Measurements from ENCODE around the gene NELFCD. TPM values are rescaled to one million over a fixed set of nuclear protein-coding genes. Genes with fewer than 3 reads are reported as not detected.
A peak's percentile ranks its signal among the peaks of the same experiment; 100 is the strongest.

Gene NELFCD
- total RNA-seq, 1 experiment from 2014 or later = 144 TPM

DNA sequence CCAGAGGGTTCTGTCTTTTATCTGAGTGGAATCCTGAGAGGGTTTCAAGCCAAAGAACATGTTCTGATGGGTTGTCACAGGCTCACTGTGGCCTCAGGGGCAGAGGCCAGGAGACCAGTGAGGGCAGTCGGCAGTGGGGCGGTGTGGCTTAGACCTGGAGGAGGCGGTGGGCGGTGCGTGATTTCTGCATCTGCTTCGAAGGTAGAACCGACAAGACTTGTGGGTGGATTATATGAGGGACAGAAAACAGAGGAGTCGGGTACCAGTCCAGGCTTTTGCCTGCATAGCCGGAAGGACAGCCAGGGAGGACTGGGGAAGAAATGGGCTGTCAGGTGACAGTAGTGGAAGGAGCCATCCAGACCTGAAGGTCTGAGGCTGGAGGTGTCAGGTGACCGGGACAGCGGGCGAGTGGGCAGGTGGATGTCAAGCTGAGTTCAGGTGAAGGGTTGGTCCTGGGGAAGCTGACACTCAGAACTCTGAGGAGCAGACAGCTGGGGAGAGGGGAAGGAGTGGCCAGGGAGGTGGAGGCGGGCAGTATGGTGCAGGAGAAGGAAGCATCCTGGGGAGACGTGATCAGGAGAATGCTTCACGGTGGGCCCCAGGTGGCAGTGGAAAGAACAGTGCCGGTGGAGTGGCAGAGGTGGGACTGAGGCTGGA, 22.9 kb downstream of the NELFCD start:
- H3K9me3 ChIP-seq (ENCODE audit: low read length) = no peaks in the 10 kb centered on the region
- ChIA-PET POLR2A (ENCODE audit: unreplicated experiment) (no interaction called here), CTCF (no interaction called here)
- H3K4me3 ChIP-seq (ENCODE audit: low read length) = no peak overlapping the region
- no peak overlapping the region for H3K4me2 ChIP-seq (ENCODE audit: low read length)
- no peaks in the 10 kb centered on the region for H3K27me3 ChIP-seq (ENCODE audit: low read length)
- intact Hi-C loops (cut with micrococcal nuclease) = no loop called here
- H3F3A ChIP-seq (ENCODE audit: low read length, unreplicated experiment) = no peaks in the 10 kb centered on the region
- H3K9me2 ChIP-seq (replicated peaks; ENCODE audit: low read length) = no peaks in the 10 kb centered on the region
- no peak overlapping the region for H2AFZ ChIP-seq (ENCODE audit: low read length)
- H4K20me1 ChIP-seq (ENCODE audit: low read length) = no peaks in the 10 kb centered on the region
- no peaks in the 10 kb centered on the region; the same call in 1 of the 2 replicates for H3K36me3 ChIP-seq (ENCODE audit: low read depth, low read length)
- peaks cover 22% of the 10 kb centered on the region for H3K4me1 ChIP-seq (ENCODE audit: insufficient read depth, low read length)
- H3K9ac ChIP-seq (ENCODE audit: low read length) = no peak overlapping the region
- H3K27ac ChIP-seq (ENCODE audit: low read length) = no peak overlapping the region
- no TSS peak for BruUV-seq (replicated peaks)
- DNase-seq (no peak), ATAC-seq (no peak)
- no peak for TF ChIP-seq EZH2 (IDR thresholded peaks at IDR 0.05; ENCODE audit: low read length, unreplicated experiment)
- peaks cover 30% of the 10 kb centered on the region for H3K79me2 ChIP-seq (ENCODE audit: low read length)

DNA sequence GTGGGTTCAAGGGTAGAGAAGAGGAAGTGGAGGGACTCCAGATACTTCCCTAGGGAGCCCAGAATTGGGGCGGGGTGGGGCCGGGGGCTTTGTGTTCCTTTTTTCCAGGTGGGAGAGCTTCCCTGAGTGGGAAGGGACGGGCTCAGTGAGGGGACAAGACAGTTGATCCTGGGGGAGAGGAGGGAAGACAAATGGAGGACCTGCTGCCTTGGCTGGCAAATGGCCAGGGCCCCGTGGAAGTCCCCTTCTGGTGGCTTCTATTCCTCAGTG, 23.4 kb downstream of the NELFCD start:
- H3F3A ChIP-seq (ENCODE audit: low read length, unreplicated experiment) = no peaks in the 10 kb centered on the region
- no peaks in the 10 kb centered on the region for H3K9me3 ChIP-seq (ENCODE audit: low read length)
- no peaks in the 10 kb centered on the region for H3K9me2 ChIP-seq (replicated peaks; ENCODE audit: low read length)
- peaks cover 22% of the 10 kb centered on the region for H3K4me1 ChIP-seq (ENCODE audit: insufficient read depth, low read length)
- DNase-seq (no peak), ATAC-seq (no peak)
- no TSS peak for BruUV-seq (replicated peaks)
- H3K79me2 ChIP-seq (ENCODE audit: low read length) = peaks cover 30% of the 10 kb centered on the region
- ChIA-PET POLR2A (ENCODE audit: unreplicated experiment) (no interaction called here), CTCF (no interaction called here)
- H3K4me3 ChIP-seq (ENCODE audit: low read length) = no peak overlapping the region
- intact Hi-C loops (cut with micrococcal nuclease) = no loop called here
- no peak overlapping the region for H3K27ac ChIP-seq (ENCODE audit: low read length)
- H4K20me1 ChIP-seq (ENCODE audit: low read length) = no peaks in the 10 kb centered on the region
- H3K9ac ChIP-seq (ENCODE audit: low read length) = no peak overlapping the region
- TF ChIP-seq EZH2phosphoT487 (IDR thresholded peaks at IDR 0.05; ENCODE audit: borderline replicate concordance, low read length) = no peak
- TF ChIP-seq, protein P1, sequence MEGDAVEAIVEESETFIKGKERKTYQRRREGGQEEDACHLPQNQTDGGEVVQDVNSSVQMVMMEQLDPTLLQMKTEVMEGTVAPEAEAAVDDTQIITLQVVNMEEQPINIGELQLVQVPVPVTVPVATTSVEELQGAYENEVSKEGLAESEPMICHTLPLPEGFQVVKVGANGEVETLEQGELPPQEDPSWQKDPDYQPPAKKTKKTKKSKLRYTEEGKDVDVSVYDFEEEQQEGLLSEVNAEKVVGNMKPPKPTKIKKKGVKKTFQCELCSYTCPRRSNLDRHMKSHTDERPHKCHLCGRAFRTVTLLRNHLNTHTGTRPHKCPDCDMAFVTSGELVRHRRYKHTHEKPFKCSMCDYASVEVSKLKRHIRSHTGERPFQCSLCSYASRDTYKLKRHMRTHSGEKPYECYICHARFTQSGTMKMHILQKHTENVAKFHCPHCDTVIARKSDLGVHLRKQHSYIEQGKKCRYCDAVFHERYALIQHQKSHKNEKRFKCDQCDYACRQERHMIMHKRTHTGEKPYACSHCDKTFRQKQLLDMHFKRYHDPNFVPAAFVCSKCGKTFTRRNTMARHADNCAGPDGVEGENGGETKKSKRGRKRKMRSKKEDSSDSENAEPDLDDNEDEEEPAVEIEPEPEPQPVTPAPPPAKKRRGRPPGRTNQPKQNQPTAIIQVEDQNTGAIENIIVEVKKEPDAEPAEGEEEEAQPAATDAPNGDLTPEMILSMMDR (conservative IDR thresholded peaks at IDR 0.05; ENCODE audit: low read depth, low read length) = no peak
- TF ChIP-seq EZH2 (IDR thresholded peaks at IDR 0.05; ENCODE audit: low read length, unreplicated experiment) = no peak
- H2AFZ ChIP-seq (ENCODE audit: low read length) = no peak overlapping the region
- H3K27me3 ChIP-seq (ENCODE audit: low read length) = no peaks in the 10 kb centered on the region
- H3K36me3 ChIP-seq (ENCODE audit: low read depth, low read length) = no peaks in the 10 kb centered on the region; the same call in 1 of the 2 replicates
- H3K4me2 ChIP-seq (ENCODE audit: low read length) = no peak overlapping the region

DNA sequence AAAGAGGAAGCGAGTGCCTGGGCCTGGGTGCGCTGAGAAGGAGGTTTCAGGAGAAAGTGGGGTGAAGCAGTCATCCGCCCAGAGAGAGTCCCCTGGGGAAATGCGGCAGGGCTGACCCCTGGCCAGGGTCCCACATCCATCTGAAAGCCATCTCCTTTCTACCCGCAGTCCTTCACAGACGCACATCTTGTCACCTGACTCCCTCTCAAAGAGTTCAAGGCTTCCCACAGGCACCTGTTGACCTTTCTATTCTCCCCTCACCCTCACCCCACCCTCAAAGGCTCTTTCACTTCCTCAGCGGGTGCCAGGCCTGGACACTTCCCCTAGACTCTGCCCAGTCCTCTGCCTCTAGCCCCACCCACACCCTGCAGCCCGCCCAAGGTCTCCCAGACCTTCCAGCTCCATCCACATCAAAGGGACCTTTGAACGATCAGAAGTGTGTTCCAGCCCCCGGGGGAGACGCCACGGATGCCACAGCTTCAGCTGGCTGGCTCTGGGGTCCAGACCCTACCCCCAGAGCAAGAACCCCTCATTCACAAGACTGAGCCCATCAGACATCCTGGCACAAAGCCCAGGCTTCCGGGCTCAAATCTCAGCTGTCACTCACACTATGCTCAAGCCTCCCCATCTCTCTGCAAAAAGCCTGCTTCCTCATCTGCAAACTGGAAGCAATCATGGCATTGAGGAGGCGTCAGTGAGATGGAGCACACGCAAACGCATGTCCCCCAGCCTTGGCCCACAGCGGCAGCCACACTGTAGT, 23.9 kb downstream of the NELFCD start:
- H3K27ac ChIP-seq (ENCODE audit: low read length) = no peak overlapping the region
- peaks cover 22% of the 10 kb centered on the region for H3K4me1 ChIP-seq (ENCODE audit: insufficient read depth, low read length)
- CTCF ChIA-PET = no interaction called here
- DNase-seq (no peak), ATAC-seq (no peak)
- no peak overlapping the region for H3K9ac ChIP-seq (ENCODE audit: low read length)
- no peaks in the 10 kb centered on the region for H3K9me2 ChIP-seq (replicated peaks; ENCODE audit: low read length)
- no peaks in the 10 kb centered on the region for H3K9me3 ChIP-seq (ENCODE audit: low read length)
- H3K4me2 ChIP-seq (ENCODE audit: low read length) = peak overlapping the region; percentile 99
- H3K79me2 ChIP-seq (ENCODE audit: low read length) = peaks cover 30% of the 10 kb centered on the region
- POLR2A ChIA-PET (ENCODE audit: unreplicated experiment) = no interaction called here
- intact Hi-C loops (cut with micrococcal nuclease) = no loop called here
- H3F3A ChIP-seq (ENCODE audit: low read length, unreplicated experiment) = no peaks in the 10 kb centered on the region
- no peaks in the 10 kb centered on the region for H3K27me3 ChIP-seq (ENCODE audit: low read length)
- H3K36me3 ChIP-seq (ENCODE audit: low read depth, low read length) = no peaks in the 10 kb centered on the region; the same call in 1 of the 2 replicates
- H3K4me3 ChIP-seq (ENCODE audit: low read length) = peak overlapping the region; percentile 96; the same call in 1 of the 2 replicates
- TF ChIP-seq EZH2 (IDR thresholded peaks at IDR 0.05; ENCODE audit: low read length, unreplicated experiment) = no peak
- TF ChIP-seq, protein P1 (conservative IDR thresholded peaks at IDR 0.05; ENCODE audit: low read depth, low read length) = no peak
- TF ChIP-seq EZH2phosphoT487 (IDR thresholded peaks at IDR 0.05; ENCODE audit: borderline replicate concordance, low read length) = no peak
- BruUV-seq (replicated peaks) = no TSS peak
- H4K20me1 ChIP-seq (ENCODE audit: low read length) = no peaks in the 10 kb centered on the region
- H2AFZ ChIP-seq (ENCODE audit: low read length) = no peak overlapping the region

Data from PC-3 (cell line).